Fibroblast of the aortic adventitia (primary cell): ENCODE results near the gene GALNS. TPM values are rescaled to one million over a fixed set of nuclear protein-coding genes. Genes with fewer than 3 reads are reported as not detected.

ENCODE experiments used
- DNase-seq: peaks from one replicate; pipeline ENCODE4 v3.0.0-alpha.2; 2010; ENCODE audit warnings: low read depth
- H3K4me3 ChIP-seq: 2 replicates; pipeline ENCODE4 v1.5.1; 2011; ENCODE audit warnings: low read depth, mild to moderate bottlenecking, control low read depth, low read length, moderate library complexity
- total RNA-seq: library from RNA; depleted of rRNA; stranded (reverse); fragments of >200 nt; gene quantifications from 2 replicates; pipeline ENCODE4 v1.2.3, GENCODE V29; 2012; ENCODE audit warnings: low replicate concordance
- TF ChIP-seq, protein P1 (sequence below): IDR thresholded peaks from 2 replicates; pipeline ENCODE4 v1.5.1; 2011; ENCODE audit warnings: mild to moderate bottlenecking, low read length, control low read depth, inconsistent platforms; ENCODE audit not compliant: insufficient read depth

The GALNS gene
- total RNA-seq, 1 donor: 22.5 TPM

DNA sequence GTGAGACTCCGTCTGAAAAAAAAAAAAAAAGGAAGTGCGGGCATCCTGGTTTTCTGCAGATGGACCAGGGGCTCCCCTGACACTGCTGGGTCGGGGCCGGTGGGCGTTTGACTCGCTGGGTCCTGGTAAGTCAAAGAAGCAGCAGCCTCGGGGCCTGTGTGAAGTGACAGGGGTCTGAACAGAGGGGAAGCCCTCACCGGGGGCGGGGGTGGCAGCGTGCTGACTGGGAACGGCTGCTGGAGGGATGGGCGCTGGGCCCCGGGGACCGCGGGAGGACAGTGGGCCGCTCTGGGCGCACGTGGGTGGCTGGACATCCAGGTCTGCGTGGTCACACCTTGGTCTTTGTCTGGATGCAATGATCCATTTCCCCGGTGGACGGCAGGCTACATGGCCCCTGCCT lies 8.2 kb downstream of the GALNS start:
- H3K4me3 ChIP-seq: no peak overlapping the region
- no peak for DNase-seq
- TF ChIP-seq, protein P1, sequence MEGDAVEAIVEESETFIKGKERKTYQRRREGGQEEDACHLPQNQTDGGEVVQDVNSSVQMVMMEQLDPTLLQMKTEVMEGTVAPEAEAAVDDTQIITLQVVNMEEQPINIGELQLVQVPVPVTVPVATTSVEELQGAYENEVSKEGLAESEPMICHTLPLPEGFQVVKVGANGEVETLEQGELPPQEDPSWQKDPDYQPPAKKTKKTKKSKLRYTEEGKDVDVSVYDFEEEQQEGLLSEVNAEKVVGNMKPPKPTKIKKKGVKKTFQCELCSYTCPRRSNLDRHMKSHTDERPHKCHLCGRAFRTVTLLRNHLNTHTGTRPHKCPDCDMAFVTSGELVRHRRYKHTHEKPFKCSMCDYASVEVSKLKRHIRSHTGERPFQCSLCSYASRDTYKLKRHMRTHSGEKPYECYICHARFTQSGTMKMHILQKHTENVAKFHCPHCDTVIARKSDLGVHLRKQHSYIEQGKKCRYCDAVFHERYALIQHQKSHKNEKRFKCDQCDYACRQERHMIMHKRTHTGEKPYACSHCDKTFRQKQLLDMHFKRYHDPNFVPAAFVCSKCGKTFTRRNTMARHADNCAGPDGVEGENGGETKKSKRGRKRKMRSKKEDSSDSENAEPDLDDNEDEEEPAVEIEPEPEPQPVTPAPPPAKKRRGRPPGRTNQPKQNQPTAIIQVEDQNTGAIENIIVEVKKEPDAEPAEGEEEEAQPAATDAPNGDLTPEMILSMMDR: no peak

DNA sequence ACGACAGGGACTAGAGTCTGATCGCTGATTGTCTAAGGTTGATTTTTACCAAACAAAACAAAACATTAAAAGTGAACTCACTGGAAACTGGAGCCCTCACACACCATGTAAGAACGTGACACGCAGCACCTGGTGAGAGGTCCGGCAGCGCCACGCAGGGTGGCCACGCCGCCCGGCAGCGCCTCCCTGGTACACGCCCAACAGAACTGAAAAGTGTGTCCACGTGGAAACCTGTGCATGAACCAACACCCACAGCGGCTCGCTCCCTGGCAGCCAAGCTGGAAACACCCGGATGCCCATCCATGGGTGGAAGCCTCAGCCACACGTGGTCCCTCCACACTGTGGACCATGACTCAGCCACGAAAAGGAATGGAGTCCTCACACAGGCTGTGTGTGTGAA lies 9.1 kb downstream of the GALNS start:
- DNase-seq: no peak
- H3K4me3 ChIP-seq: no peak overlapping the region
- TF ChIP-seq, protein P1: no peak

DNA sequence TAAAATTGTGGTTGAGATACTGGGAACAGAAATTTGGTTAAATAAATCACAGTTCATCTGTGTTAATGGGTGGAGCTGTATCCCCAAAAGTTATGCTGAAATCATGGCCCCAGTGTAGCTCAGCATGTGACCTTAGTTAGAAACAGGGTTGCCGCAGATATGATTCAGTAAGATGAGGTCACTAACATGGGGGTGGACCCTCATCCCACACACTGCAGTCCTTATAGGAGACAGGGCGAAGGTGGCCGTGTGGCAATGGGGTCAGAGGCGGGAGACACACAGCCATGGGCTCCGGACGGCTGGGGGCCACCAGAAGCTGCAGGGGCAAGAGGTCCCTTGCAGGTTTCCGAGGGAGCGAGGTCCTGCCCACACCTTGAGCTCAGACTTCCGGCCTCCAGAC lies 10.7 kb downstream of the GALNS start:
- no peak for DNase-seq
- no peak overlapping the region for H3K4me3 ChIP-seq
- TF ChIP-seq, protein P1: no peak

- DNase-seq: no peak
- TF ChIP-seq, protein P1: no peak
- H3K4me3 ChIP-seq: no peak overlapping the region
These were observed 12.2 kb downstream of the GALNS start for GRCh38 chr16:88844419-88845036.

DNA sequence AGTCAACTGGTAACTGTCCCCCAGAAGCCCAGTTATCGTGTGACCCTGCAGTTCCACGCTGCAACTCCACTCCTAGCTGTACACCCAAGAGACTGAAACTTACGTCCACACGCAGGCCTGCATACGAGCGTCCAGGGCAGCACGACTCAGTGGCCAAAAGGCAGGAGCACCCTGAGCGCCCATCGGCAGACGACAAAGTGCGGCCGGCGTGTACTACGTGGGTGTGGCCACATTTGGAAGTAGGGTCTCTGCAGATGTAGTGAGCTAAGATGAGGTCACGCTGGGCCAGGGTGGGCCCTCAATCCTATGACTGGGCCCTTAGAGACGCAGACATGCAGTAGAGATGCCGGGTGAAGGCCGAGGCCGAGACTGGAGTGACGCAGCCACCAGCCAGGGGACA lies 13.5 kb downstream of the GALNS start:
- TF ChIP-seq, protein P1: no peak
- H3K4me3 ChIP-seq: no peak overlapping the region
- DNase-seq: no peak

GRCh38 chr16:88842806-88843205 lies 13.9 kb downstream of the GALNS start:
- no peak overlapping the region for H3K4me3 ChIP-seq
- no peak for DNase-seq
- TF ChIP-seq, protein P1: no peak

- TF ChIP-seq, protein P1: no peak
- DNase-seq: no peak
- H3K4me3 ChIP-seq: no peak overlapping the region
These were observed 14.4 kb downstream of the GALNS start for GRCh38 chr16:88842308-88842756.
